Stromal cell of bone marrow (primary cell): ENCODE measurements around the gene HS6ST1.

Experiments used
- DNase-seq: peaks from one replicate; pipeline ENCODE4 v3.0.0-alpha.2; 2012; ENCODE audit warnings: low read depth

The HS6ST1 gene, protein sequence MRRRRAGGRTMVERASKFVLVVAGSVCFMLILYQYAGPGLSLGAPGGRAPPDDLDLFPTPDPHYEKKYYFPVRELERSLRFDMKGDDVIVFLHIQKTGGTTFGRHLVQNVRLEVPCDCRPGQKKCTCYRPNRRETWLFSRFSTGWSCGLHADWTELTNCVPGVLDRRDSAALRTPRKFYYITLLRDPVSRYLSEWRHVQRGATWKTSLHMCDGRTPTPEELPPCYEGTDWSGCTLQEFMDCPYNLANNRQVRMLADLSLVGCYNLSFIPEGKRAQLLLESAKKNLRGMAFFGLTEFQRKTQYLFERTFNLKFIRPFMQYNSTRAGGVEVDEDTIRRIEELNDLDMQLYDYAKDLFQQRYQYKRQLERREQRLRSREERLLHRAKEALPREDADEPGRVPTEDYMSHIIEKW

DNA sequence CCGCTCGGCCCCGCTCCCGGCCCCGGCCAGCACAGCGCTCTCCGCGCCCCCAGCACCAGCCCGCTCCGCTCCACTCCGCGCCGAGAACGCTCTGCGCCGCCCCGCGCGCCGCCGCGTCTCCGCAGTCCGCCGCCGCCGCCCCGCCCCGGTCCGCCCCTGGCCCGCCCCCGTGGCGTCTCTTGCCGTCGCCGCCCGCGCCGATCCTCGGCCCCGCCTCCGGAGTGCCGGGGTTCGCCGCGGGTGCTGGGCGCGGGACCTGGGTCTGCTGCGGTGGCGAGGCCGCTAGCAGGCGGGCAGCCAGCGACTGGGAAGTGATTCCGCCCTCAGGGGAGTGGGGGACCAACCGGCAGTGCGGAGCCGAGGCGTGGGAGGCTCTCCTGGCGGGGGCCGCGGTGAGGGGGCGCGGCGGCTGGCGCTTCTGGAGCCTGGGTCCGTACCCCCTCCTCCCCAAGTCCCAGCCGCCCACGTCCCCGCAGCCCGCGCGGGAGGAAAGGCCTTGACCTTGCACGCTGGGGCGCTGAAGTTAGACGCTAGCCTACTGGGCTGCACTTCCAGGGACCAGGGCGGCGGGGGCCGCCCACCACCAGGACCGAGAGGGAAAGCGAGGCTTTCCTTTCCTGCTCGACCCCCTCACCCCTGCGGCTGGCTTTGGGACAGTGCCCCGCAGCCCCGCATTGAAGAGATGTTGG, at the start of gene HS6ST1:
Gene HS6ST1, minus strand, starts transcription at position 93 of the 689 bp plus-strand sequence. CDS start 305 bp downstream, outside the sequence.
- peak; percentile 68 for DNase-seq

DNA sequence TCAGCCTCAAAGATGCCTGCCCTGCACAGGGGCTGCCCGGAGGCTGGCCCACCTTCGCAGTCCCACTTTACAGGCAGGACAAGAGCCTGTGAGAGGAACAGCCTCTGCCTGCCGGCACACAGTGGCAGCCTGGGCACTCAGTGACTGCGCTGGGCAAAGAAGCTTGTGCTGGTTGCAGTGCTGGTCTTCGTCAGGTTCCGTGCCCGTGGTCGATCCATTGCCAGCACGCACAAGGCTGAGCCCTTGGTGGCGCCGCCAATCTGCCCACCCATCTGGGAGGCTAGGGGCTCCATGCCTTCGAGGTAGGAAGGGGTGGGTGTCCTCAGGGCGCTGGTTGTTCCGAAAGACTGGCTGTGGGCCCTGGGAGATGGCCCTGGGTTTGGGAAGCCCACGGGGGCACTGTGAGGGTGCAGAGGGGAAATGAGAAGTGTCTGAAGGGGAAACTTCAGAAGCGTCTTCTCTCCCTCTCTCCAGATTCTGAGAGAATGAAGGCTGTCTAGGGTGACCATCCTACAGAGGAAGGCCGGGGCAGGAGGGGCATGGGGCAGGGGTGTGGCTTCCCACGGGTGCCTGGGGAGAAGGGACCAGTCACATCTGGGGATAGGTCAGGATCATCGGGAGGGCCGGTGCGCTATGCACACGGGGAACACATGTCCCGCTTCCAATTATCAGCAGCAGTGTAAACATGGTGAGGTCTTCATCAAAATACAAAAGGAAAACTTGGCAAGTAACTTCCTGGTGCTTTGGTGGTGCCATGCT, 49.1 kb upstream of the HS6ST1 start:
- DNase-seq, result no peak

DNA sequence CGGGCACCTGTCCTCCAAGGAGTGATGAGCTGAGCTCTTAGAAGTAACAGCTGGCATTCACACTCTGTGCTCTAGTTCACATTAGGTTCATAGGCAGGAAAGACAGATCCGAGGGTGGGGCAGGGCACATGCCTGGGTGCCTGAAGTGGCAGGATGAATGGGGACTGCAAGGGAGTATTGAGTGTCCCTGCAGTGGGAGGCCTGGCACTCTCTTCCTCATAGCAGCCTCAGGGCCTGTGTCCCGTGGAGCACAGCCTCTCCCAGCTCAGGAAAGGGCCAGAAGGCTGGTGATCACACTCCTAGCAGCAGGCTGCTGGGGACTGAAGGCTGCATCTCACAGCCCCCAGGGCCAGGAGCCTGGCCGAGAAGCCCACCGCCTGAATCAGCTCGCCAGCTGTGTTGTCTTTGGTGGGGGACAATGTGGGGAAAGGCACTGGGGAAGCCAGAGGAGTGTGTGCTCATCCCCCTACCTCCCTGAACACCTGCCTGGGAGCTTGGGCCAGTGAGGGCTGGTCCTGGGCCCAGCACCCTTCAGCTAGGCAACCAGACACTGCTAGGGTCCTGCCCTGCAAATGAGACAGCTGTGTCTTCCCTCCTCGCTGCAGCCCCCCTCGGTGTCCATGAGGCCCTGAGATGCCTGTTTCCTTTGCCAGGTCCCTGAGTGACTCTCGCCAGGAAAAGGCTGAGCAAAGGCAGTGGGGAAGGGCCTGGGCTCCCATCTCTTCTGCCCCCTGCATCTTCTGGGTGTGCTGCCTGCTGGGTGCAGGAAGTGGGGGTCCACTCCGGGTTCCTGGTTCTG, 48.2 kb upstream of the HS6ST1 start:
- DNase-seq, result no peak

DNA sequence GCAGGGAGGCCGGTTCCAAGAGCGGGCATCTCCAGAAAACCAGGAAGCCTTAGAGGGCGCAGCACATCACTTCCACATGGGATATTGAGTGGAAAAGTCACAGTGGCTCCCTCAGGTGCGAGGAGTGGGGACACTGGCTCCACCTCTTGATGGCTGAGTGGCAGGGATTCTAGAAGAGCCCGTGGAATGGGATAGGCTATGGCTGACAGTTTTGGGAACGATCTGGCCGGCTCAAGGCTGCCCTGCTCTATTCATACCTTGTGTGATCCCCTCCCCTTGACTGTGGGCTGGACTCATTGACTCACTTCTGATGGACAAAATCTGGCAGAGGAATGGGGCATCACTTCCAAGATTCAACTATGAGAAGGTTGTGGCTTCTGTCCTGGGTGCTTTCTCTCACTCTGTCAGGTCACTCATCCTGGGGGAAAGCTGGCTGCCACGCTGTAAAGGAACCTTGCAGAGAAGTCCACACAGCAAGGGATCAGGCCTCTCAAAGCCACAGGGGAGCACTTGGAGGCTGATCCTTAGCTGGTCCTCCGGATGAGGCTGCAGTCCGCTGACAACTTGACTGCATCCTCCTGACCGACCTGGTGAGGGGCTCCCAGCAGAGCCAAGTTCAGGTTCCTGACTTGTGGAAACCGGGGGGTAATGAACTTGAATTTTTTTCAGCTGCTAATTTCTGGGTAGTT, 46.7 kb upstream of the HS6ST1 start:
- DNase-seq, result no peak

DNA sequence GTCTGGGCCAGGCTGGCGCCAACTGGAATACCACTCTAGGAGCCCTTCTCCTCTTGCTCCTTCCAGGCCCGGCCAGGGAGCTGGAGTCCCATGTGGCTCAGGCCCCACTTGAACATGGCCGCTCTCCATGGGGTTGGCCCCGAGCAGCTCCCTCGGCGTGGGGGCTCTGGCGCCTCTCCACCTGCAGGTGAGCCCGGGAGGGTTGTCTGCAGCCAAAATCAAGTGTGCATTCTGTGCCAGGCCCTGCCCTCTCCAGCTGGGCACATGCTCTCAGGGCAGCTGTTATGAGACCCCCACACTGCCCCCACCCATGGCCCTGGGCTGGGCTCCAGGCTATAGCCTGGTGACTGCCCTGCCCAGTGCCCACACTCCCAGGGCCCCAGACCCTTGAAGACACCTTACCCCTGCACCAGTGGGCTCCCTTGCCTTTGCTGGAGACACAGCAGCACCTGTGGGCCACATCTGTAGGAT, 45.8 kb upstream of the HS6ST1 start:
- no peak for DNase-seq

DNA sequence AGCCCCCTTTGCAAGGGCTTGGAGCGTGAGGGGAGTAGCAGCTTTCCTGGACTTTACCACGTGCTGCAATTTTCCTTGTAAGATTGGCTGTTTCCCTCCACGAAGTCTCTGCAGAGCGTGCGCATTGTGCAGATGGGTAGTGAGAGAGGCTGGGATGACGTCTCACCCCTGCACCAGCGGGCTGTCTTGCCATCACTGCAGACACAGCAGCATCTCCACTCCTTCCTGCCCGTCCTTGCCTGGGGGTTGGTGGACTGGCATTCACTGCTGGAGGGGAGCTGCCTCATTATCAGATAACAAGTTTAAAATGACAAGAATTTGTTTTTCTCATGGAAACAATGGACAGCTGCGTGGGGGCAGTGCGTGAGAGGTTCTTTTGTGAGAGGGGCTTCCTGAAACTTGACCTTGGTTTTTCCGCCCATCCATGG, 45.3 kb upstream of the HS6ST1 start:
- no peak for DNase-seq

DNA sequence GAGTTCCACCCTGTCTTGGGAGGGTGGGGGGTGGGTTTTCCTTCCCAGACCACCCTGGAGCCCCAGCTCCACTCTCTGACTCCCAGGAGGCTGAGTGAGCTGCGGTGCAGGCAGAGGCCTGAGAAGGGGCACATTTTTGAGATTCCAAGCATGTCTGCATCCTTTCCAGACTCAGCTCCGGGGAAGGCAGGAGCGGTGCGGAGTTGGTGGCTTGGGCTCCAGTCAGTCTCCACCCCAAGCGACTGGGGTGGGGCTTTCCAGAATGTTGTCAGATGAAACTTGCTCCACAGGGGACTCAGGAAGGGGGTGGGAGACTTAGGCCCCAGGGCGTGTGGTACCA, 44.2 kb upstream of the HS6ST1 start:
- no peak for DNase-seq

DNA sequence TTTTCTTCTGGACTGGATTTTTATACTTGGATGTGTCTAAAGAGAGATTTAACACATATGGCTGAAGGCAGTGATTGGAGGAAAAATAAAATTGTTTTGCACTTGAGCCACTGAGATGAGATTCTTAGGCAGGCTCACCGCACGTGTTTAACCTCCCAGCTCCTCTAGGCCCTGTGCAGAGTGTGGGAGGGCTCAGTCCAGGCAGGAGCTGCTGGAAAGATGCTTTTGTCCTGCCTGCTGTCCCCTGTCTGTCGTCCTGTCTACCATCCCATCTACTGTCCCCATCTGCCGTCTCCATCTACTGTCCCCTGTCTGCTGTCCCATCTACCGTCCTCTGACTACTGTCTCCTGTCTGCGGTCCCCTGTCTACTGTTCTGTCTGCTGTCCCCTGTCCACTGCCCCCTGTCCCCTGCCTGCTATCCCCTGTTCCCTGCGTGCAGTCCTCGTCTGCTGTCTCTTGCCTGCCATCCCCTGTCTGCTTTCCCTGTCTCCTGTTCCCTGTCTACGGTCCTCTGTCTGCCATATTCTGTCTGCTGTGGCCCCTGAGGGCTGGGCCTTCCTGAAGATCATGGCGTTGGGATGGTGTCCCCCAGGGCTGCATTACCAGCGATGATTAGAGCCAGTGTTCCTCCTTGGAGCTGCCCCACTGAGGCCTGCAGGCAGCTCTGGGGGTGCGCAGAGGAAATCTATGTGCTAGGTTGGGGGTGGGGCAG, 43.7 kb upstream of the HS6ST1 start:
- DNase-seq, result no peak

DNA sequence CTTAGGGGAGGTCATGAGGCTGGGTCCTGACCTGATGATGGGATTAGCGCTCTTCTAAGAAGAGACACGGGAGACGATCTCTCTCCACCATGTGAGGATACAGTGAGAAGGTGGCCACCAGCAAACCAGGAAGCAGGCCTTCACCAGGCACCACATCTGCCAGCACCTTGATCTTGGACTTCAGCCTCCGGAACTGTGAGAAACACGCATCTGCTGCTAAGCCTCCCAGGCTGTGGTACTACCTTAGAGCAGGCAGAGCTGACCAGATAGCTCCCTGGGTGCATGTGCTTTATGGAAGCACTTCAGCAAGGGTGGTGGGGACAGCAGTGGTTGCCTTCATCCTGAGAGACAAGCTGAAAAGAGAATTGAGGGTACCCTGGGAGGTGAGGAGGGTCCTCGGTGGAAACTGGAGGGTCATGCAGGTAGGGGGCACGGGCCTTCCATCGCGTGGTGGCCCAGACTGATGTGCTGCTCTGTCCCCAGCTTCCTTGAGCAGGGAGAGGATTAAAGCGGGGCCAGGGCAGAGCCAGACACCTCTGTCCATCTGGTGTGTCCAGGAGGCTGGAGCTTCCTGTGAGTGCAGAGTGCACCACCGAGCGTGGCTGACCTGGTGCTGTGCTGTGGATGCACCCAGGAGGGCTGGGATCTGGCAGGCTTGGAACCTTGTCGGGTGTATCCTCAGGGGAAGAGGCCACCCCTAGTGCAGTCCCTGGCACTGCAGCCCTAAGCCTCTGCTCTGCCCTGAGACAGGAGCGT, 42.9 kb upstream of the HS6ST1 start:
- no peak for DNase-seq

DNA sequence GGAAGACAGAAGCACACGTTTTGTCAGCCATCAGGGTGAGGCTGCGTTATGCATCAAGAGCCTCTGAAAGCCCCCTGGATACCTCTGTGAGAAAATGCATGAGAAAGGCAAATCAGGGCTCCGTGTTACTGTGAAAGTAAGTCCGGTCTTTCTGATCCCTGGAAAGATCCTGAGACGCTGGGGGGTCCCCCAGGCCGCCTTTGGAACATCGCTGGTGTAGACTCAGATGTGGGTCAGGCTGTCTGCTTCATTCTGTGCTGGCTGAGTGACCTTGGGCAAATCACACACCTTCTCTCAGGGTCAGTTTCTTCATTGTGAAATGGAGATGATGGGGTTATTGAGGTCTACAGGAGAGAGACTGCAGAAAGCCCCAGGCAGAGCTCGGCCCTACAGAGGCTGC, 42.0 kb upstream of the HS6ST1 start:
- DNase-seq, result no peak

DNA sequence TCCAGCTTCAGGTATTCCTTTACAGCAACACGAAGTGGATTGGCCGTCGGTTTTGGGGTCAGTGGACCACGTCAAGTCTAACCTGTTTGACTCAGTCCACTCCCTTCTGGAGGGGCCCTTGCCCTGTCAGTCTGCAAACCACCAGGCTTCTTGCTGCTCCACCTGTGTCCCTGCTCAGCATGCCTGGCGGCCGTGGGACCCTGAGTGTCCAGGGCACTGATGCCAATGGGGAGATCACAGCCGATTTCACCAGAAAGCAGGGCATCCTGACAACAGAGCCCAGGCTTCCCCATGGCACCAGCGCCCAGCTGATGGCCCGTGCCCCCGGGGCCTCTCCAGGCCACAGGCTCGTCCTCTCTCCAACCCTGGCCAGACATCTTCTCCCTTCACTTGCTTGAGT, 41.2 kb upstream of the HS6ST1 start:
- no peak for DNase-seq

DNA sequence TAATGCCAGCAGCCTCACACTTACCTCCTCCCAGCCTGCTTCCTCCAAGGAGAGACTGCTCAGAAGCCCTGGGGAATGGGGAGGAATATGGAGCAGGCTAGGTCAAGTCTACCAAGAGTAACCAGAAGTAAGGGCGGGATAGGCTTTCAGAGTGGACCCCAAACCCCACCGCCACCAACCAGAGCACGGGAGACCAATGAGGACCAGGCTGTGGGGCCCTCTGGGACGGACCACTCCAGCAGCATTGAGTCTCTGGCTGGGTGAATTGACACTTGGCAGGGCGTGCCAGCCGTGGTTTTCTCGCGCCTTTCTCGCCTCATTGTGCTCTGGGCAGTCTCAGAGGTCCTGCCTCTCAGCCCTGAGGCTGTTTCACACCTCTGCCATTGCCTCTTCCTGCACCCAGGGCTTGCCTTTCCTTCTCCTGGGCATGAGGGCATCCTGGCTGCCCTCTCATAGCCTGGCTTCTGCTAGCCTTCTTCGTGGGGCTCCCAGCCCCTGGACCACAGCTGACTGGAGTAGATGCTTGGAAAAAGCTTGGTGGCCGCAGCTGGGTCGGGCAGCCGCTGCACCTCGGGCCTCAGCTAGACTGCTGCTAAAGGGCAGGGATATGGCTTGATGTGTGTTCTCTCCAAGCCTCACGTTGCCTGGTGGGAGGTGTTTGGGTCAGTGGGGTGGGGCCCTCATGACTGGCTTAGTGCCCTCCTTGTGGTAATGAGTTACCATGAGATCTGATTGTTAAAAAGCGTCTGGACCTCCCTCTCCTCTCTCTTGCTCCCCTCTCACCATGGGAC, 40.5 kb upstream of the HS6ST1 start:
- DNase-seq, result no peak

DNA sequence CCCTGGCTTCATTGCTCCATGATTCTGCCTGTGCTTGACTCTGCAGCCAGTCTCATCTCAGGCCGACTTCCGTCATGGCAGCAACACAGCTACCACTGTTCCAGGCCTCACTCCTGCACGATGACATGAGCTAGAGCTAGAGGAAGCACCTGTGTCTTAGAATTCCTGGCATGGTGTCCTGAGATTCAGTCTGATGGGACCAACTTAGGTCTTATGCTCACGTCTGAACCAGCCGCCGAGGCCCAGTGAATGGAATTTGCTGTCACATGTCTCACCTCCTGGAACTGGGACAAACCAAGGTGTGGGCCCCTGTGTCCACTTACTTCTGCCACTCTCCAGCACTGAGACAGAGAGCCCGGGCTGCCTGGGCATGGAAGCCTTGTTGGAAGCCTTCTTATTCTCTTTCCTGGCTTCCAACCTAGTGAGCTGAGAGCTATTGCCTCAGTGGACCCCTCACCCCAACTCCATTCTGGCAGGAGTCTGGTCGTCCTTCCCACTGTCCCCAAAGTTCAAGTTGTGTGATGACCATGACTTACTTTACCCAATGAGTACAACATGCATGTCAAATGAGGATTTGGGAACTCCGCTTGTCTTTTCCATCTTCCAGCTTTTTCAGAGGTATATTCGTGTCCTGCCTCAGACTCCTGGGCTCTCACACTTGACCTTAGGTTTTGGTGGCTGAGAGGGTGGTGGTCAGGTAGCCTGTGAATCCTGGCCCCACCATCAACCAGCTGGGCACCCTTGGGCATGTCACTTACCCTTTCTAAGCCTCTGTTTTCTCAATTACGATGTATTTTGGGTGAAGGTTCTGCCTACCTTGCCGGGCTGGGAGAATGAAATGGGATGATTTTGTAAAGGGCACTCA, 39.1 kb upstream of the HS6ST1 start:
- no peak for DNase-seq

DNA sequence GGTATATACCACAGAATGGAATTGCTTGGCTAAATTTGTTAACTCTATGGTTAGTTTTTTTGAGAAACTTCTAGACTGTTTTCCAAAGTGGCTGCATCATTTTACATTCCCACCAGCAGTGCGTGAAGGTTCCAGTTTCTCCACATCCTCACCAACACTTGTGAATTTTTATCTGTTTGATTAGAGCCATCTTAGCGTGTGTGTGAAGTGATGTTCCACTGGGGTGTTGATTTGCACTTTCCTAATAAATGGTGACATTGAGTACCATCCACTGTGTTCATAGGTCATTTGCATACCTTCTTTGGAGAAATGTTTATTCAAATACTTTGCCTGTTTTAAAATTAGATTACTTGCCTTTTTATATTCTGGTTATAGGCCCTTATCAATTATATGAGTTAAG, 37.5 kb upstream of the HS6ST1 start:
- no peak for DNase-seq

DNA sequence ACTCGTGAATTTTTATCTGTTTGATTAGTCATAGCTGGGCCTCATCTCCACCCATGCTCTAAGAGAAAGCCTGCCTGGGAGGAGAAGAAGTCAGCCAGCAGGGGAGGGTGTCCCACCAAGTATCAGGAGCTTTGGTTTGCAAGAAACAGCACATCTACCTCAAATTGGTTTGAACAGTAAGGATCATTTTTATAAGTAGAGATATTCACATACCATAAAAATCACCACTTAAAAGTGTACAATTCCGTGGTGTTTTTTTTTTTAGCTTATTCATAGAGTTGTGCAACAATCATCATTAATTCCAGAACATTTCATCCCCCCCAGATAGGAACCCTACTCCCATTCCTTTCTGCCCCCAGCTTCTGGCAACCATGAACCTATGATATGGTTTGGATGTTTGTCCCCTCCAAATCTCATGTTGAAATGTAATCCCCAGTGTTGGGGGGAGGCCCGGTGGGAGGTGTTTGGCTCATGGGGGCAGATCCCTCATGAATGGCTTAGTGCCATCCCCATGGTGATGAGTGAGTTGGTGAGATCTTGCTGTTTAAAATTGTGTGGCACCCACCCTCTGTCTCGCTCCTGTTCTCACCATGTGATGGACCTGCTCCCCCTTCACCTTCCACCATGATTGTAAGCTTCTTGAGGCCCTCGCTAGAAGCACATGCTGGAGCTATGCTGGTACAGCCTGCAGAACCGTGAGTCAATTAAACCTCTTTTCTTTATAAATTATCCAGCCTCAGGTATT, 36.2 kb upstream of the HS6ST1 start:
- DNase-seq, result no peak

DNA sequence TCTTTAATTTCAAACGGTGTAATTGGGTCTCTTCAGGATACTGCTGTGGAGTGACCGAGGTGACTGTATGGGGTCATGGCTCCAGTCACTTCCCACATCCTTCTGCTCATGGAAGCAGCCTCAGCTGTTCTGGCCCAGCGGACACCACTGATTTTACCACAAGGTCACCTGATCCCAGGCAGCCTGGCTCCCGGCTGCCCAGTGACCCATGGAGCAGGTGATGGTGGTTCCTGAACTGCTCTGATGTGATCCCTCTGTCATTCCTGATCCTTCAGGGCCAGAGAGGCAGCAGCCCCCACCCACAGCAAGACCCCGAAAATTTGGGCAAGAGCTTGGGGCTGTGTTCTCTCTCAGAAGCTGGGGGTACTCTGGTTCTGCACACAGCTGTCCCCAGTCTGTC, 35.5 kb upstream of the HS6ST1 start:
- no peak for DNase-seq

DNA sequence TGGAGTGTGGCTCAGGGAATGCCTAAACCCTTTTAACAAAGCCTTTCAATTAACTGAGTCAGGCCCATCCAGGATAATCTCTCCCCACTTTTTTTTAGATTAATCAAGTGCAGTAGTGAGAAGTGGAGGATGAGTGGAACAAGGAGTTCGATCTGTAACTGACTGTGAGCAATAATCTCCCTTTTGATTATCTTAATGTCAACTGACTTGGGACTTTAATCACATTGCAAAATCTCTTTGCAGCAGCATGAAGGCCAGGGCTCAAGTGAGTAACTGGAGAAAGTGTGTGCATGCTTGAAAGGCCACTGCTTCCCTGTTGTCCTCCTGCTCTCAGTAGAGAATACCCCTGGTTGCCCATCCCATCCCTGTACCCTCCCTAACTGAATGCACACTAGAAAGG, 32.1 kb upstream of the HS6ST1 start:
- DNase-seq, result no peak
